ENCODE measurements around the gene LRRC17.

DNA sequence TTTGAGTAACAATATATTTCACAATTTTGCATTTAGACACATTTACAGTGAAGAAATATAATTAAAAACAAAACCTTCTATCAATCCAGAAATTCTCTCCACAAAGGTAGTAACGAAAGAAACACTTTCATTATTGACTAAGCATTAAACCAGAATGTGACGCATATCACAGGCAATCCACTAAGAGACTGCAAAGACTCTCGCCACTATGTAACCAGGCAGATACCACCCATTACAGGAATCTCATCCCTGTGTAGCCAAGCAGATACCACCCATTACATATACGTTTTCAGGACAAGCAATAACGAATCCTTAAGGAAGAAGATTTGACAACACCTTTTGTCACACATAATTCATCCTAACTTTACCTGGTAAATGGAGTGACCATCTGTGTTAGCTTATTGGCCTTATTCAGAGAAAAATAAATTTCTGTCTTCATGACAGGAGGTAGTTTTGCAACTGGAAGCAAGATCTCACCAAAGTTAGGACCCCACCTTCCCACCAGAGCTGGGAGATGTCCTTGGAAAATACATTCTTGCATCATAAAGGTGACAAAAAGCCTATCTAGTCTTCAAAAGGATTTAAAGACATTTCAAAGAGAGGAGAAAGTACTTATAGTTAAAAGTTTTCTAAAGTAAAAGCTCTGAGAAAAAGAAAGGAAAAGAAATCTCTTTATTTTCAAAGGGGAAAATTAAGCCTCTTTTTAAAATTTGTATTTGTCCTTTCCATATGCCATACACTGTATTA is 30.8 kb downstream of the LRRC17 start:
- TF ChIP-seq HNF4A (conservative IDR thresholded peaks at IDR 0.05), result no peak
- TF ChIP-seq, protein P1, sequence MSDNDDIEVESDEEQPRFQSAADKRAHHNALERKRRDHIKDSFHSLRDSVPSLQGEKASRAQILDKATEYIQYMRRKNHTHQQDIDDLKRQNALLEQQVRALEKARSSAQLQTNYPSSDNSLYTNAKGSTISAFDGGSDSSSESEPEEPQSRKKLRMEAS (IDR thresholded peaks at IDR 0.05), result no peak
- TF ChIP-seq, protein P2, sequence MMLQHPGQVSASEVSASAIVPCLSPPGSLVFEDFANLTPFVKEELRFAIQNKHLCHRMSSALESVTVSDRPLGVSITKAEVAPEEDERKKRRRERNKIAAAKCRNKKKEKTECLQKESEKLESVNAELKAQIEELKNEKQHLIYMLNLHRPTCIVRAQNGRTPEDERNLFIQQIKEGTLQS (IDR thresholded peaks at IDR 0.05), result no peak
- no peak for TF ChIP-seq CTCF (IDR thresholded peaks at IDR 0.05; ENCODE audit: low read depth, low read length, missing input control)
- TF ChIP-seq RXRA (IDR thresholded peaks at IDR 0.05), result no peak
- TF ChIP-seq JUND (IDR thresholded peaks at IDR 0.05), result no peak
- TF ChIP-seq SP1 (IDR thresholded peaks at IDR 0.05), result no peak
- no peak for TF ChIP-seq NR2F2 (IDR thresholded peaks at IDR 0.05)
- TF ChIP-seq REST (IDR thresholded peaks at IDR 0.05), result no peak
- no peak for TF ChIP-seq YY1 (IDR thresholded peaks at IDR 0.05)
- TF ChIP-seq, protein P3, sequence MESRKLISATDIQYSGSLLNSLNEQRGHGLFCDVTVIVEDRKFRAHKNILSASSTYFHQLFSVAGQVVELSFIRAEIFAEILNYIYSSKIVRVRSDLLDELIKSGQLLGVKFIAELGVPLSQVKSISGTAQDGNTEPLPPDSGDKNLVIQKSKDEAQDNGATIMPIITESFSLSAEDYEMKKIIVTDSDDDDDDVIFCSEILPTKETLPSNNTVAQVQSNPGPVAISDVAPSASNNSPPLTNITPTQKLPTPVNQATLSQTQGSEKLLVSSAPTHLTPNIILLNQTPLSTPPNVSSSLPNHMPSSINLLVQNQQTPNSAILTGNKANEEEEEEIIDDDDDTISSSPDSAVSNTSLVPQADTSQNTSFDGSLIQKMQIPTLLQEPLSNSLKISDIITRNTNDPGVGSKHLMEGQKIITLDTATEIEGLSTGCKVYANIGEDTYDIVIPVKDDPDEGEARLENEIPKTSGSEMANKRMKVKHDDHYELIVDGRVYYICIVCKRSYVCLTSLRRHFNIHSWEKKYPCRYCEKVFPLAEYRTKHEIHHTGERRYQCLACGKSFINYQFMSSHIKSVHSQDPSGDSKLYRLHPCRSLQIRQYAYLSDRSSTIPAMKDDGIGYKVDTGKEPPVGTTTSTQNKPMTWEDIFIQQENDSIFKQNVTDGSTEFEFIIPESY (IDR thresholded peaks at IDR 0.05), result no peak
- TF ChIP-seq RAD21 (IDR thresholded peaks at IDR 0.05), result no peak
